ENCODE results near the gene LRP8. TPM values are rescaled to one million over a fixed set of nuclear protein-coding genes. Genes with fewer than 3 reads are reported as not detected.

Gene LRP8
- total and polyA plus RNA-seq, 9 of the 15 experiments (the other 6 are each of a cell fraction or from before 2014, with no cell fraction given) = 7.1 to 56.1 (median 31.3) TPM

- TF ChIP-seq ZBTB43 (CRISPR knock-in tag; IDR thresholded peaks at IDR 0.05) (no peak; the same call in 1 of the 2 replicates), ZNF583 (CRISPR knock-in tag; IDR thresholded peaks at IDR 0.05) (no peak), NCOA2 (IDR thresholded peaks at IDR 0.05; ENCODE audit: partially characterized antibody in 2 of 2) (no peak), SREBF2 (CRISPR knock-in tag; IDR thresholded peaks at IDR 0.05) (no peak), TFE3 (CRISPR knock-in tag; IDR thresholded peaks at IDR 0.05) (no peak), ZBTB7A (IDR thresholded peaks at IDR 0.05; ENCODE audit: borderline replicate concordance, control insufficient read depth, low read depth, low read length) (peak; percentile 52; the same call in 1 of the 2 replicates), NR2C1 (IDR thresholded peaks at IDR 0.05) (peak; percentile 87), NR2C1 (tag; IDR thresholded peaks at IDR 0.05) (peak; percentile 92), ZNF586 (CRISPR knock-in tag; conservative IDR thresholded peaks at IDR 0.05) (no peak), ZNF146 (CRISPR knock-in tag; IDR thresholded peaks at IDR 0.05; ENCODE audit: unreplicated experiment) (no peak), CREB5 (CRISPR knock-in tag; IDR thresholded peaks at IDR 0.05) (no peak), NEUROD1 (IDR thresholded peaks at IDR 0.05; ENCODE audit: borderline replicate concordance, low read depth, low read length, partially characterized antibody) (peak; percentile 55), ZNF551 (CRISPR knock-in tag; IDR thresholded peaks at IDR 0.05) (no peak), E2F3 (CRISPR knock-in tag; IDR thresholded peaks at IDR 0.05) (no peak)
Observed at GRCh38 chr1:53238197-53239155, 89.4 kb downstream of the LRP8 start, which contains the start of gene MAGOH (continued).

Measured in K562 (cell line).